ENCODE data around the gene POR.

Gene POR

DNA sequence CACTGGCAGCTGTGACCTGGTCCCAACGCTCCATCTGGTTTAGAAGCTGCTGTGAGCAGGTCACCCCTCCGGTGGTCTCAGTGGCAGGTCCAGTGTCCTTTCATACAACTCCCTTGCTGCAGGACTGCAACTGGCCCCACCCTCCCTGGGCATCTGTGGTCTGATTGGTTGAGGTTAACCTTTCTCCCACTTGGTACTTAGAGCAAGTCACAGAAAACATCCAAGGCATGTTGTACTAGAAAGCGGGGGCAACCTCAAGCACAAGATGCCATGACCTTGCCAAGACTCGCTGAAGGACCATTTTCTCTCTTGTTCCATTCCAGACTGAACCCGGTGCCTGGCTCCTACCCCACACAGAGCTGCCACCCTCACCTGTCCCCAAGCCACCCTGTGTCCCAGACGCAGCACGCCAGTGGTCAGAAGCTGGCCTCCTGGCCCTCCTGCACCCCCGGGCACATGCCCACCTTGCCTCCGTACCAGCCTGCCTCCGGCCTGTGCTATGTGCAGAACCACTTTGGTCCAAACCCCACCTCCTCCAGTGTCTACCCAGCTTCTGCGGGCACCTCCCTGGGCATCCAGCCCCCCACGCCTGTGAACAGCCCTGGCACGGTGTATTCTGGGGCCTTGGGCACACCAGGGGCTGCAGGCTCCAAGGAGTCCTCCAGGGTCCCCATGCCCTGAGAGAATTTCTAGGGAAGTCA lies 27.1 kb upstream of the POR start:
- Histone ChIP-seq H4K20me1 (ENCODE audit: insufficient read depth, low read length) (no peaks in the 10 kb centered on the region), H3F3A (ENCODE audit: insufficient read depth, low read length) (no peaks in the 10 kb centered on the region), H3K4me2 (ENCODE audit: low read length) (no peak overlapping the region), H3K9me2 (ENCODE audit: low read depth, low read length) (no peaks in the 10 kb centered on the region), H3K36me3 (ENCODE audit: insufficient read depth, low read length) (peaks cover 53% of the 10 kb centered on the region), H2AFZ (ENCODE audit: low read length) (no peak overlapping the region), H3K27me3 (ENCODE audit: insufficient read depth, low read length) (no peaks in the 10 kb centered on the region), H3K79me2 (ENCODE audit: insufficient read depth, low read length) (no peaks in the 10 kb centered on the region), H3K4me1 (ENCODE audit: insufficient read depth, low read length, severe bottlenecking) (no peaks in the 10 kb centered on the region), H3K9me3 (ENCODE audit: low read length) (no peaks in the 10 kb centered on the region), H3K4me3 (ENCODE audit: low read depth, low read length, poor library complexity, severe bottlenecking) (no peak overlapping the region), H3K27ac (ENCODE audit: low read depth, low read length, poor library complexity, severe bottlenecking) (no peak overlapping the region), H3K9ac (ENCODE audit: low read length) (no peak overlapping the region)
- no peak for TF ChIP-seq CTCF (IDR thresholded peaks at IDR 0.05; ENCODE audit: low read length)
- no peak for TF ChIP-seq EZH2 (IDR thresholded peaks at IDR 0.05; ENCODE audit: borderline replicate concordance, low read length)

DNA sequence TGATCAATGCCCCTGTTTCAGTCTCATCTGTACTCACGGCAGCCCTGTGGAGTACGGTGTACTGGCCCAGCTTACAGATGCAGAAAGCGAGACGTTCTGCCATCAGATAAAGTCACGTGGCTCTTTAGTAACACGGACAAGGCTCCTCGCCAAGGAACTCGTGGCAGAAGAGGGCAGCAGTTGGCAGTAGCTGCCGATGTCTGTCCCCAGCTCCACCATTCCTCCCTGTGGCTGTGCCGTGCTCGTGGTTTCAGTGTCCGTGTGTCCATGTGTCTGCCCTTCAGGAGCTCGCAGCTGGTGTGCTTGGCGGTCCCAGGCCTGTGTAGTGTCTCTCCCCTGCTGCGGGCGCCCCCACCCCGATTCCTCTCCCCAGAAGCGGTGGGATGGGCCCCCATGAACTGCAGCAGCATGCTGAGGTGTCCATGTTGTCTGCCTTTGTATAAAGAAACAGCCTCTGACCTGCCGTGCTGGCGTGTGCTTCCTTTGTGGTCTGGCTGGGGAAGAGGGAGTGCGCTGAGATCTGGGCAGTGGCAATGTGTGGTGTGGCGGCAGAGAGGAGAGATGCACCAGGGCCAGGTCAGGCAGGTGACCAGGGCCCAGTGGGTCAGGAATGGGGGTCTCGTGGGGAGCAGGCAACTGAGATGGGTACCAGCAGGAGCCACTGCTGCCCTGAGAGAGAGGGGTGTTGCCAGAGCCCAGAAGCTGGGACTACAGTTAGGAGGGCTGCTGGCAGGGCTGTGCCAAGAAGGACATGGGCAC lies 26.3 kb upstream of the POR start:
- no peaks in the 10 kb centered on the region for H3K9me2 ChIP-seq (ENCODE audit: low read depth, low read length)
- no peak overlapping the region for H3K4me3 ChIP-seq (ENCODE audit: low read depth, low read length, poor library complexity, severe bottlenecking)
- no peaks in the 10 kb centered on the region for H3F3A ChIP-seq (ENCODE audit: insufficient read depth, low read length)
- no peaks in the 10 kb centered on the region for H3K79me2 ChIP-seq (ENCODE audit: insufficient read depth, low read length)
- H3K9me3 ChIP-seq (ENCODE audit: low read length): no peaks in the 10 kb centered on the region
- peaks cover 45% of the 10 kb centered on the region for H3K36me3 ChIP-seq (ENCODE audit: insufficient read depth, low read length)
- H4K20me1 ChIP-seq (ENCODE audit: insufficient read depth, low read length): no peaks in the 10 kb centered on the region
- TF ChIP-seq EZH2 (IDR thresholded peaks at IDR 0.05; ENCODE audit: borderline replicate concordance, low read length) (no peak), CTCF (IDR thresholded peaks at IDR 0.05; ENCODE audit: low read length) (no peak)
- no peak overlapping the region for H3K27ac ChIP-seq (ENCODE audit: low read depth, low read length, poor library complexity, severe bottlenecking)
- H3K4me1 ChIP-seq (ENCODE audit: insufficient read depth, low read length, severe bottlenecking): no peaks in the 10 kb centered on the region
- H3K9ac ChIP-seq (ENCODE audit: low read length): no peak overlapping the region
- H2AFZ ChIP-seq (ENCODE audit: low read length): no peak overlapping the region
- no peak overlapping the region for H3K4me2 ChIP-seq (ENCODE audit: low read length)
- H3K27me3 ChIP-seq (ENCODE audit: insufficient read depth, low read length): no peaks in the 10 kb centered on the region

DNA sequence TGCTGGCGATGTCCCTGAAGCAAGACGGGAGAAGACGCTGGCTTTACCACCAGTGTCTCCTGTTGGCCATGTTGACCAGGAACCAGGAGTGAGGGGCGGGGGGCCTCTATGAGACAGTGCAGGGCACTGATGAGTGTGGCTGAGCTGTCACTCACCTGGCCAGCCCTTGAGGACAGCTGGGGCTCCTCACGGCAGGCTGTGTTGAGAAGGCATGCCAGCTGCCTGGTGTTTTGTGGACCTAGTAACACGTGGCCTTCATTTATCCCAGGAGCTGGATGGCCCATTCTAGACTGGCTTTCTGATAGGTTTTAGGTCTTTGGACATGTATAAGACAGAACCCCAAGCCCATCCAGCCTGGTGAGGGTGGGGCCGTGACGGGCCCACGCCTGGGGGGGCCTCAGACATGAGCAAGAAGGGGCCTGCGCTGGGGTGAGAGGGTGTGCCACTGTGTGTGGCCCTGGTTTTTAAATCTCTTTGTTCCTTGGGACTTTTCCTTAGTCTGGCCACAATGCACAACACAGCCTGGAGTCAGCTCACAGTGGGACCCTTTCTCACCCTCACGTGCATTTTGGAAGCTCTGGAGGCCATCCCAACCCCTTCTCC lies 25.6 kb upstream of the POR start:
- H3K36me3 ChIP-seq (ENCODE audit: insufficient read depth, low read length): peaks cover 40% of the 10 kb centered on the region
- no peaks in the 10 kb centered on the region for H3K9me2 ChIP-seq (ENCODE audit: low read depth, low read length)
- no peak overlapping the region for H3K4me3 ChIP-seq (ENCODE audit: low read depth, low read length, poor library complexity, severe bottlenecking)
- H4K20me1 ChIP-seq (ENCODE audit: insufficient read depth, low read length): no peaks in the 10 kb centered on the region
- no peak for TF ChIP-seq EZH2 (IDR thresholded peaks at IDR 0.05; ENCODE audit: borderline replicate concordance, low read length)
- no peaks in the 10 kb centered on the region for H3K9me3 ChIP-seq (ENCODE audit: low read length)
- H3K27ac ChIP-seq (ENCODE audit: low read depth, low read length, poor library complexity, severe bottlenecking): no peak overlapping the region
- H3F3A ChIP-seq (ENCODE audit: insufficient read depth, low read length): no peaks in the 10 kb centered on the region
- no peak overlapping the region for H3K4me2 ChIP-seq (ENCODE audit: low read length)
- H3K4me1 ChIP-seq (ENCODE audit: insufficient read depth, low read length, severe bottlenecking): no peaks in the 10 kb centered on the region
- H3K27me3 ChIP-seq (ENCODE audit: insufficient read depth, low read length): no peaks in the 10 kb centered on the region
- no peaks in the 10 kb centered on the region for H3K79me2 ChIP-seq (ENCODE audit: insufficient read depth, low read length)
- H3K9ac ChIP-seq (ENCODE audit: low read length): no peak overlapping the region
- H2AFZ ChIP-seq (ENCODE audit: low read length): no peak overlapping the region

Measured in OCI-LY1 (cell line).